K562 (cell line): Measurements from ENCODE around the gene TMEM25. TPM values are rescaled to one million over a fixed set of nuclear protein-coding genes. Genes with fewer than 3 reads are reported as not detected.
A peak's percentile ranks its signal among the peaks of the same experiment; 100 is the strongest.

ENCODE experiments used
- BRD4 ChIP-seq: fragments of 200-600 bp; sonication (generic); IDR thresholded peaks from 2 replicates; pipeline ENCODE4 v1.6.1; 2017; ENCODE audit warnings: inconsistent platforms
- CREM ChIP-seq: IDR thresholded peaks from 2 replicates; pipeline ENCODE4 v1.6.1; 2014; ENCODE audit warnings: antibody characterized with exemption, low read depth
- DMBX1 ChIP-seq: fragments of 250-450 bp; sonication (Bioruptor Pico); IDR thresholded peaks from 2 replicates; pipeline ENCODE4 v1.8.0; 2022; ENCODE audit warnings: inconsistent platforms, mild to moderate bottlenecking, moderate library complexity, borderline replicate concordance
- HLTF ChIP-seq: fragments of 450-650 bp; IDR thresholded peaks from 2 replicates; pipeline ENCODE4 v1.6.1; 2016
- MAZ ChIP-seq, 2 experiments: fragments of 450-650 bp in 1 of 2; sonication (generic) in 1 of 2; formaldehyde crosslinking; IDR thresholded peaks in 1 of 2; conservative IDR thresholded peaks in 1 of 2; 2 replicates each; pipeline versions ENCODE4 v1.4.0 to v1.5.0; 2020; ENCODE audit warnings: mild to moderate bottlenecking in 1 of 2, missing genetic modification reagents in 1 of 2
- MBD2 ChIP-seq: sonication (generic); IDR thresholded peaks from 2 replicates; pipeline ENCODE4 v1.6.1; 2016; ENCODE audit warnings: low read depth, borderline replicate concordance
- MED1 ChIP-seq: sonication (generic); formaldehyde crosslinking; IDR thresholded peaks from 2 replicates; pipeline ENCODE4 v1.8.1; 2023; ENCODE audit warnings: missing genetic modification reagents, borderline replicate concordance
- NEUROD1 ChIP-seq: fragments of 150-350 bp; IDR thresholded peaks from 2 replicates; pipeline ENCODE4 v1.6.1; 2014; ENCODE audit warnings: borderline replicate concordance, low read length, low read depth; ENCODE audit not compliant: partially characterized antibody
- NFRKB ChIP-seq: fragments of 450-650 bp; IDR thresholded peaks from 2 replicates; pipeline ENCODE4 v1.6.1; 2016; ENCODE audit warnings: low read depth
- NR2C2 ChIP-seq, 2 experiments: fragments of 200-800 bp in 1 of 2; sonication (Bioruptor generic) in 1 of 2; sonication (generic) in 1 of 2; formaldehyde crosslinking in 1 of 2; IDR thresholded peaks; 2 replicates each; pipeline versions ENCODE4 v1.6.1 to v1.8.0; 2016 to 2022; ENCODE audit warnings: mild to moderate bottlenecking in 1 of 2, missing compliant biosample characterization in 1 of 2, missing genetic modification characterization in 1 of 2, missing genetic modification reagents in 1 of 2
- SAP30 ChIP-seq: fragments of 200-600 bp; sonication (generic); IDR thresholded peaks from 2 replicates; pipeline ENCODE4 v1.6.1; 2012; ENCODE audit warnings: borderline replicate concordance, low read depth, mild to moderate bottlenecking, moderate library complexity, low read length, control low read depth, inconsistent platforms; ENCODE audit not compliant: insufficient read depth, poor library complexity, severe bottlenecking
- SIN3B ChIP-seq: fragments of 450-650 bp; IDR thresholded peaks from 2 replicates; pipeline ENCODE4 v1.6.1; 2017; ENCODE audit warnings: low read depth, mild to moderate bottlenecking, moderate library complexity
- SP1 ChIP-seq: sonication (generic); formaldehyde crosslinking; IDR thresholded peaks from 2 replicates; pipeline ENCODE4 v1.8.1; 2022; ENCODE audit warnings: mild to moderate bottlenecking, missing genetic modification reagents
- YY1 ChIP-seq, 3 experiments: IDR thresholded peaks; 2 replicates each; pipeline ENCODE4 v1.6.1; 2011; ENCODE audit warnings: low read length in 2 of 3, mild to moderate bottlenecking in 2 of 3, moderate library complexity in 2 of 3, borderline replicate concordance in 1 of 3, control low read depth in 1 of 3, low read depth in 1 of 3; ENCODE audit not compliant: insufficient read depth in 3 of 3, insufficient replicate concordance in 2 of 3, control insufficient read depth in 1 of 3, insufficient read length in 1 of 3; ENCODE audit errors: extremely low read depth in 1 of 3
- ZNF232 ChIP-seq: sonication (generic); formaldehyde crosslinking; IDR thresholded peaks from 2 replicates; pipeline ENCODE4 v1.8.0; 2022; ENCODE audit warnings: mild to moderate bottlenecking, missing genetic modification reagents
- ZZZ3 ChIP-seq: fragments of 450-650 bp; IDR thresholded peaks from 2 replicates; pipeline ENCODE4 v1.6.1; 2016; ENCODE audit warnings: antibody characterized with exemption, mild to moderate bottlenecking, moderate library complexity
- polyA plus RNA-seq, 8 experiments: library from polyadenylated mRNA; depleted of rRNA in 4 of 8; stranded (reverse) in 5 of 8; unstranded in 3 of 8; fragments of >200 nt; fragmentation: Nextera tagmentation in 2 of 8; fragmentation: Illumina TruSeq in 1 of 8; extraction: Ambion mirVana in 2 of 8; extraction: Trizol in 1 of 8; gene quantifications; 2 replicates each; pipeline versions ENCODE4 v1.2.1 to v1.2.3, GENCODE V29; 2011 to 2014; ENCODE audit warnings: inconsistent platforms in 1 of 8, missing spikeins in 1 of 8
- total RNA-seq, 7 experiments: library from RNA; depleted of rRNA in 6 of 7; stranded (reverse); fragments of >200 nt in 6 of 7; fragmentation: Illumina TruSeq in 2 of 7; extraction: Trizol in 2 of 7; gene quantifications; 2 replicates each; pipeline versions ENCODE4 v1.2.1 to v1.2.3, GENCODE V29; 2011 to 2021; ENCODE audit warnings: low replicate concordance in 1 of 7
- TF ChIP-seq, protein P1 (sequence below): fragments of 250-450 bp; sonication (Bioruptor Pico); IDR thresholded peaks from 2 replicates; pipeline ENCODE4 v1.9.0; 2021; ENCODE audit warnings: mild to moderate bottlenecking
- TF ChIP-seq, protein P2 (sequence below): fragments of 450-650 bp; IDR thresholded peaks from 2 replicates; pipeline ENCODE4 v1.6.1; 2016; ENCODE audit warnings: borderline replicate concordance
- TF ChIP-seq, protein P3 (sequence below): sonication (generic); formaldehyde crosslinking; IDR thresholded peaks from 2 replicates; pipeline ENCODE4 v1.8.1; 2023; ENCODE audit warnings: mild to moderate bottlenecking, missing genetic modification reagents, moderate library complexity

Gene TMEM25
- total and polyA plus RNA-seq, 9 of the 15 experiments (the other 6 are each of a cell fraction or from before 2014, with no cell fraction given): 0.34 to 3.8 (median 2.0) TPM

DNA sequence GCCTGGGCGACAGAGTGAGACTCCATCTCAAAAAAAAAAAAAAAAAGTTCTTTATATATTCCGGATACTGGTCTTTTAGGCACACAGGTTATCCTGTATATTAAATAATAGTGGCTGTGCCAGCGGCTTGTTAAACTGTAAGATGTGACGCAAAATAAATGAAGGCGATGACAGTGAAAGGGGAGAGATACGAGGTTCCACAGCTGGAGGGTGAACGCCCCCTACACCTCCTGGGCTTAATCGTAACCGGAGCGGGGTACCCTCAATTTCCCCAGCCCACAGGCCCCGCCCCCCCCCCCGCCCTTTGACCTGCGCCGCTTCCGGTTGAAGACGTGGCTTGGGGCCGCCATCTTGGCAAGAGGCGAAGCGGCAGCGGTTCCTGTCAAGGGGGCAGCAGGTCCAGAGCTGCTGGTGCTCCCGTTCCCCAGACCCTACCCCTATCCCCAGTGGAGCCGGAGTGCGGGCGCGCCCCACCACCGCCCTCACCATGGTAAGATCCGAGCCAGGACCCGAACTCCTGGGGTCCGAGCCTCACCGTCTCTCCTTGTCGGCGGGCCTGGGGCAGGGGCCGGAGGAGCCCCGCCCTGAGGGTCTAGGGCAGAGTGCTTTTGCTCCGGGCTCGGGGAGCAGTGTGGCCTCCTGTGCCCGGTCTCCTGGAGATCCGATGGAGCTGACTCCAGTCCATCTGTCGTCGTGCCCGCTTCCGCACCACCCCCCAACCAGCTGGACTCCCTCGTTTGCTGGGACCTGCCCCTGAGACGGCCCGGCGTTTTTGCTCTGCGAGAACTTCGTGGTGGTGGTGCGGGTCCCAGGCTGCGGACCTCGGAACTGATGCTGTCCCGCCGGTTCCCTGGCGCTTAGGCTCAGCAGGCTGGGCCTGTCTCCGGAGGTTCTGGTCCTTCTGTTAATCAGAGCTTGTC, 41.3 kb downstream of the TMEM25 start, which contains the start of gene ARCN1 (continued):
- TF ChIP-seq SAP30: peak; percentile 53
- 0 out of 2 replicates have a peak, but pooled peaks have one; percentile 0 for TF ChIP-seq DMBX1 (CRISPR knock-in tag)
- peak; percentile 55; the same call in 1 of the 2 replicates for TF ChIP-seq CREM
- TF ChIP-seq NR2C2 (CRISPR knock-in tag; IDR thresholded peaks at IDR 0.05): peak; percentile 93
- TF ChIP-seq NR2C2 (tag; IDR thresholded peaks at IDR 0.05): peak; percentile 99
- peak; percentile 97 for TF ChIP-seq BRD4
- TF ChIP-seq MAZ (CRISPR knock-in tag; conservative IDR thresholded peaks at IDR 0.05 in 1 of 2, IDR thresholded peaks at IDR 0.05 in 1 of 2): peak; percentile 64 to 81; a peak in 3 of 4 replicates
- peak; percentile 38; the same call in 1 of the 2 replicates for TF ChIP-seq SIN3B
- peak; percentile 40 for TF ChIP-seq NEUROD1
- TF ChIP-seq, protein P1, sequence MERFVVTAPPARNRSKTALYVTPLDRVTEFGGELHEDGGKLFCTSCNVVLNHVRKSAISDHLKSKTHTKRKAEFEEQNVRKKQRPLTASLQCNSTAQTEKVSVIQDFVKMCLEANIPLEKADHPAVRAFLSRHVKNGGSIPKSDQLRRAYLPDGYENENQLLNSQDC: no peak
- peak; percentile 51; the same call in 1 of the 2 replicates for TF ChIP-seq HLTF
- TF ChIP-seq YY1 (IDR thresholded peaks at IDR 0.05; ENCODE audit: borderline replicate concordance in 1 of 3, control insufficient read depth in 1 of 3, extremely low read depth in 1 of 3, insufficient read depth in 3 of 3, insufficient read length in 1 of 3, insufficient replicate concordance in 2 of 3, low read depth in 1 of 3, low read length in 2 of 3): peak; percentile 73 to 95 (median 89)
- TF ChIP-seq ZNF232: peak; percentile 64
- peak; percentile 87; the same call in 1 of the 2 replicates for TF ChIP-seq NFRKB
- peak; percentile 78; the same call in 1 of the 2 replicates for TF ChIP-seq MED1
- TF ChIP-seq, protein P2, sequence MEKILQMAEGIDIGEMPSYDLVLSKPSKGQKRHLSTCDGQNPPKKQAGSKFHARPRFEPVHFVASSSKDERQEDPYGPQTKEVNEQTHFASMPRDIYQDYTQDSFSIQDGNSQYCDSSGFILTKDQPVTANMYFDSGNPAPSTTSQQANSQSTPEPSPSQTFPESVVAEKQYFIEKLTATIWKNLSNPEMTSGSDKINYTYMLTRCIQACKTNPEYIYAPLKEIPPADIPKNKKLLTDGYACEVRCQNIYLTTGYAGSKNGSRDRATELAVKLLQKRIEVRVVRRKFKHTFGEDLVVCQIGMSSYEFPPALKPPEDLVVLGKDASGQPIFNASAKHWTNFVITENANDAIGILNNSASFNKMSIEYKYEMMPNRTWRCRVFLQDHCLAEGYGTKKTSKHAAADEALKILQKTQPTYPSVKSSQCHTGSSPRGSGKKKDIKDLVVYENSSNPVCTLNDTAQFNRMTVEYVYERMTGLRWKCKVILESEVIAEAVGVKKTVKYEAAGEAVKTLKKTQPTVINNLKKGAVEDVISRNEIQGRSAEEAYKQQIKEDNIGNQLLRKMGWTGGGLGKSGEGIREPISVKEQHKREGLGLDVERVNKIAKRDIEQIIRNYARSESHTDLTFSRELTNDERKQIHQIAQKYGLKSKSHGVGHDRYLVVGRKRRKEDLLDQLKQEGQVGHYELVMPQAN: peak; percentile 64
- peak; percentile 42; the same call in 1 of the 2 replicates for TF ChIP-seq MBD2
- TF ChIP-seq, protein P3, sequence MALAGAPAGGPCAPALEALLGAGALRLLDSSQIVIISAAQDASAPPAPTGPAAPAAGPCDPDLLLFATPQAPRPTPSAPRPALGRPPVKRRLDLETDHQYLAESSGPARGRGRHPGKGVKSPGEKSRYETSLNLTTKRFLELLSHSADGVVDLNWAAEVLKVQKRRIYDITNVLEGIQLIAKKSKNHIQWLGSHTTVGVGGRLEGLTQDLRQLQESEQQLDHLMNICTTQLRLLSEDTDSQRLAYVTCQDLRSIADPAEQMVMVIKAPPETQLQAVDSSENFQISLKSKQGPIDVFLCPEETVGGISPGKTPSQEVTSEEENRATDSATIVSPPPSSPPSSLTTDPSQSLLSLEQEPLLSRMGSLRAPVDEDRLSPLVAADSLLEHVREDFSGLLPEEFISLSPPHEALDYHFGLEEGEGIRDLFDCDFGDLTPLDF: peak; percentile 58; the same call in 1 of the 2 replicates
- TF ChIP-seq SP1 (CRISPR knock-in tag): peak; percentile 76; the same call in 1 of the 2 replicates
- no peak for TF ChIP-seq ZZZ3
